ENCODE measurements around the gene IL17RC. TPM values are rescaled to one million over a fixed set of nuclear protein-coding genes. Genes with fewer than 3 reads are reported as not detected.

IL17RC gene
- total and polyA plus RNA-seq, 2 of the 8 experiments (the other 6 are each of a cell fraction or from before 2014, with no cell fraction given): 11.8 to 13.0 TPM

GRCh38 chr3:9883706-9884554, 33.0 kb upstream of the IL17RC start:
- H2BK120ac ChIP-seq (replicated peaks; ENCODE audit: low read depth, low read length): no peak overlapping the region
- no peak overlapping the region for H3K4me3 ChIP-seq (ENCODE audit: extremely low read depth in 1 of 4, insufficient read depth in 2 of 4, low read depth in 3 of 4, low read length in 4 of 4)
- H4K5ac ChIP-seq (ENCODE audit: insufficient read length, low read depth, low read length): no peak overlapping the region
- H2AK5ac ChIP-seq (ENCODE audit: low read depth, low read length): no peak overlapping the region
- no peak overlapping the region for H2BK15ac ChIP-seq (ENCODE audit: low read length)
- no peak overlapping the region for H3K27ac ChIP-seq (ENCODE audit: low read depth, low read length)
- no peak overlapping the region for H4K8ac ChIP-seq (ENCODE audit: extremely low read depth, insufficient read depth, low read length)
- POLR2A ChIA-PET (ENCODE audit: partially characterized antibody): interaction anchor here (1.1 to 1.5 kb wide), 2 partner anchors 11 to 19 kb away, joined by 3 to 5 read pairs; partner anchors contain the start of gene IL17RE
- no peak overlapping the region for H3K56ac ChIP-seq (replicated peaks; ENCODE audit: insufficient read length, low read depth, low read length)
- H3K18ac ChIP-seq (ENCODE audit: extremely low read depth, low read length): no peak overlapping the region
- H3K36me3 ChIP-seq (ENCODE audit: control insufficient read depth in 2 of 4, insufficient read depth in 4 of 4, low read length in 3 of 4): no peaks in the 10 kb centered on the region
- H3K9me3 ChIP-seq (ENCODE audit: insufficient read depth in 2 of 2, low read depth in 1 of 2, low read length in 1 of 2): no peaks in the 10 kb centered on the region
- H3K23ac ChIP-seq (ENCODE audit: insufficient read length): no peak overlapping the region
- no peak overlapping the region for H3K4ac ChIP-seq (replicated peaks; ENCODE audit: insufficient read length, low read depth, low read length)
- WGBS, 2 experiments (ENCODE audit: extremely low coverage in 1 of 2, insufficient coverage in 1 of 2, insufficient read length in 1 of 2, insufficient replicate concordance in 2 of 2, low coverage in 1 of 2, low lambda C conversion rate in 2 of 2, missing lambda C conversion rate in 1 of 2): 88% methylated on average over 7 of the region's 7 CpGs; no CpG with 5 or more reads in 1 of the 2 experiments
- H3K9ac ChIP-seq (replicated peaks in 1 of 4; ENCODE audit: extremely low read depth in 1 of 4, low read depth in 3 of 4, low read length in 3 of 4): no peak overlapping the region
- FAIRE-seq (no peak), DNase-seq (ENCODE audit: low read depth in 1 of 2, low spot score in 2 of 2) (no peak)
- no peaks in the 10 kb centered on the region for H3K27me3 ChIP-seq (replicated peaks in 1 of 4; ENCODE audit: control insufficient read depth in 3 of 4, extremely low read depth in 1 of 4, insufficient read depth in 3 of 4, low read length in 3 of 4)
- H3K23me2 ChIP-seq (ENCODE audit: low read depth, low read length): no peaks in the 10 kb centered on the region
- no peak overlapping the region for H3K14ac ChIP-seq (ENCODE audit: insufficient read length)
- no peaks in the 10 kb centered on the region for H3K79me1 ChIP-seq (ENCODE audit: low read depth, low read length)
- no peaks in the 10 kb centered on the region for H4K20me1 ChIP-seq (replicated peaks in 1 of 2; ENCODE audit: control insufficient read depth in 1 of 2, insufficient read depth in 2 of 2, low read length in 2 of 2)
- H2AFZ ChIP-seq (ENCODE audit: low read length): no peak overlapping the region
- H2BK12ac ChIP-seq (ENCODE audit: low read depth, low read length): no peak overlapping the region
- no peak overlapping the region for H3K4me2 ChIP-seq (ENCODE audit: insufficient read depth in 1 of 2, low read depth in 2 of 2, low read length in 2 of 2)
- TF ChIP-seq POU5F1 (IDR thresholded peaks at IDR 0.05; ENCODE audit: low read depth, low read length) (no peak), YY1 (IDR thresholded peaks at IDR 0.05; ENCODE audit: low read depth, low read length) (no peak), EZH2 (IDR thresholded peaks at IDR 0.05; ENCODE audit: low read depth, low read length, severe bottlenecking) (no peak), TBP (IDR thresholded peaks at IDR 0.05; ENCODE audit: low read depth, low read length) (no peak), KDM4A (IDR thresholded peaks at IDR 0.05; ENCODE audit: low read depth, low read length, severe bottlenecking) (no peak)
- no peaks in the 10 kb centered on the region for H3K4me1 ChIP-seq (replicated peaks in 1 of 4; ENCODE audit: control insufficient read depth in 3 of 4, insufficient read depth in 4 of 4, low read length in 3 of 4)
- H3K79me2 ChIP-seq (ENCODE audit: control insufficient read depth in 1 of 2, insufficient read depth in 2 of 2, low read length in 2 of 2): no peaks in the 10 kb centered on the region
- CTCF ChIA-PET (ENCODE audit: partially characterized antibody): interaction anchor here (0.7 to 2.1 kb wide), 8 partner anchors 10 to 99 kb away, joined by 3 to 5 read pairs (median 3); no protein-coding TSS in a partner anchor
- H4K91ac ChIP-seq (replicated peaks; ENCODE audit: insufficient read length, low read length): no peak overlapping the region
- no peak overlapping the region for H2BK5ac ChIP-seq (ENCODE audit: low read depth, low read length)
- no peak overlapping the region for H2BK20ac ChIP-seq (ENCODE audit: low read length)
